ENCODE measurements around the gene GPAT3.
"Not testable (repeated sequence)": the region's sequence is repeated elsewhere in the genome, so short reads cannot be mapped to it uniquely, and the experiment has no call there.

GPAT3 gene

GRCh38 chr4:83572848-83573247 lies 36.9 kb downstream of the GPAT3 start:
- no peaks in the 10 kb centered on the region for H3K9me3 ChIP-seq (ENCODE audit: low read length)
- no peaks in the 10 kb centered on the region for H3K27me3 ChIP-seq (ENCODE audit: insufficient read depth, low read length)
- no peaks in the 10 kb centered on the region for H3K79me2 ChIP-seq (ENCODE audit: insufficient read depth, low read length)
- TF ChIP-seq EZH2 (IDR thresholded peaks at IDR 0.05; ENCODE audit: borderline replicate concordance, low read length), result no peak
- TF ChIP-seq, protein P1, sequence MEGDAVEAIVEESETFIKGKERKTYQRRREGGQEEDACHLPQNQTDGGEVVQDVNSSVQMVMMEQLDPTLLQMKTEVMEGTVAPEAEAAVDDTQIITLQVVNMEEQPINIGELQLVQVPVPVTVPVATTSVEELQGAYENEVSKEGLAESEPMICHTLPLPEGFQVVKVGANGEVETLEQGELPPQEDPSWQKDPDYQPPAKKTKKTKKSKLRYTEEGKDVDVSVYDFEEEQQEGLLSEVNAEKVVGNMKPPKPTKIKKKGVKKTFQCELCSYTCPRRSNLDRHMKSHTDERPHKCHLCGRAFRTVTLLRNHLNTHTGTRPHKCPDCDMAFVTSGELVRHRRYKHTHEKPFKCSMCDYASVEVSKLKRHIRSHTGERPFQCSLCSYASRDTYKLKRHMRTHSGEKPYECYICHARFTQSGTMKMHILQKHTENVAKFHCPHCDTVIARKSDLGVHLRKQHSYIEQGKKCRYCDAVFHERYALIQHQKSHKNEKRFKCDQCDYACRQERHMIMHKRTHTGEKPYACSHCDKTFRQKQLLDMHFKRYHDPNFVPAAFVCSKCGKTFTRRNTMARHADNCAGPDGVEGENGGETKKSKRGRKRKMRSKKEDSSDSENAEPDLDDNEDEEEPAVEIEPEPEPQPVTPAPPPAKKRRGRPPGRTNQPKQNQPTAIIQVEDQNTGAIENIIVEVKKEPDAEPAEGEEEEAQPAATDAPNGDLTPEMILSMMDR (IDR thresholded peaks at IDR 0.05; ENCODE audit: low read length), result no peak
- no peak overlapping the region for H3K9ac ChIP-seq (ENCODE audit: low read length)
- no peaks in the 10 kb centered on the region for H3K9me2 ChIP-seq (ENCODE audit: low read depth, low read length)
- H3F3A ChIP-seq (ENCODE audit: insufficient read depth, low read length), result no peaks in the 10 kb centered on the region
- no peak overlapping the region for H2AFZ ChIP-seq (ENCODE audit: low read length)
- H3K27ac ChIP-seq (ENCODE audit: low read depth, low read length, poor library complexity, severe bottlenecking), result no peak overlapping the region
- H3K4me1 ChIP-seq (ENCODE audit: insufficient read depth, low read length, severe bottlenecking), result no peaks in the 10 kb centered on the region
- no peaks in the 10 kb centered on the region for H3K36me3 ChIP-seq (ENCODE audit: insufficient read depth, low read length)
- no peaks in the 10 kb centered on the region for H4K20me1 ChIP-seq (ENCODE audit: insufficient read depth, low read length)
- H3K4me3 ChIP-seq (ENCODE audit: low read depth, low read length, poor library complexity, severe bottlenecking), result no peak overlapping the region
- H3K4me2 ChIP-seq (ENCODE audit: low read length), result no peak overlapping the region

- Histone ChIP-seq H3K4me1 (ENCODE audit: insufficient read depth, low read length, severe bottlenecking) (no peaks in the 10 kb centered on the region), H3K4me3 (ENCODE audit: low read depth, low read length, poor library complexity, severe bottlenecking) (no peak overlapping the region), H3K27me3 (ENCODE audit: insufficient read depth, low read length) (no peaks in the 10 kb centered on the region), H3K79me2 (ENCODE audit: insufficient read depth, low read length) (no peaks in the 10 kb centered on the region), H3K36me3 (ENCODE audit: insufficient read depth, low read length) (no peaks in the 10 kb centered on the region), H3K9ac (ENCODE audit: low read length) (no peak overlapping the region), H3K4me2 (ENCODE audit: low read length) (no peak overlapping the region), H3K27ac (ENCODE audit: low read depth, low read length, poor library complexity, severe bottlenecking) (no peak overlapping the region), H3K9me3 (ENCODE audit: low read length) (no peaks in the 10 kb centered on the region), H3K9me2 (ENCODE audit: low read depth, low read length) (no peaks in the 10 kb centered on the region), H3F3A (ENCODE audit: insufficient read depth, low read length) (no peaks in the 10 kb centered on the region), H4K20me1 (ENCODE audit: insufficient read depth, low read length) (no peaks in the 10 kb centered on the region), H2AFZ (ENCODE audit: low read length) (no peak overlapping the region)
- no peak for TF ChIP-seq EZH2 (IDR thresholded peaks at IDR 0.05; ENCODE audit: borderline replicate concordance, low read length)
- TF ChIP-seq, protein P1 (IDR thresholded peaks at IDR 0.05; ENCODE audit: low read length), result no peak
Measured at GRCh38 chr4:83574247-83574646, 38.3 kb downstream of the GPAT3 start.

DNA sequence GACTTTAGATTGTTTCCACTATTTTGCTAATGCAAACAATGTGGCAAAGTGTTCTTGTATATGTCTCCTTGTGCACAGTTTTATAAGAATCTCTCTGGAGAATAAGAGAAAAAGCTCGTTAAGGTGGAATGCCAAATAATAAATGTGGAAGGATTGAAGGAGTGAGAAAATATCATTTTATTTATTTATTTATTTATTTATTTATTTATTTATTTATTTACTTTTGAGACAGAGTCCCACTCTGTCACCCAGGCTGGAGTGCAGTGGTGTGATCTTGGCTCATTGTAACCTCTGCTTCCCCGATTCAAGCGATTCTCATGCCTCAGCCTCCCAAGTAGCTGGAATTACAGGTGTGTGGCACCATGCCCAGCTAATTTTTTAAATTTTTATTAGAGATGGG lies 40.3 kb downstream of the GPAT3 start:
- not testable (repeated sequence) for H3K9ac ChIP-seq (ENCODE audit: low read length); H3K79me2 ChIP-seq (ENCODE audit: insufficient read depth, low read length); H3K27ac ChIP-seq (ENCODE audit: low read depth, low read length, poor library complexity, severe bottlenecking); H3K36me3 ChIP-seq (ENCODE audit: insufficient read depth, low read length); H2AFZ ChIP-seq (ENCODE audit: low read length); H3K4me3 ChIP-seq (ENCODE audit: low read depth, low read length, poor library complexity, severe bottlenecking); H3K4me2 ChIP-seq (ENCODE audit: low read length); H4K20me1 ChIP-seq (ENCODE audit: insufficient read depth, low read length); H3F3A ChIP-seq (ENCODE audit: insufficient read depth, low read length); H3K27me3 ChIP-seq (ENCODE audit: insufficient read depth, low read length); H3K9me3 ChIP-seq (ENCODE audit: low read length); H3K9me2 ChIP-seq (ENCODE audit: low read depth, low read length); H3K4me1 ChIP-seq (ENCODE audit: insufficient read depth, low read length, severe bottlenecking)

- no peaks in the 10 kb centered on the region for H3F3A ChIP-seq (ENCODE audit: insufficient read depth, low read length)
- no peak overlapping the region for H2AFZ ChIP-seq (ENCODE audit: low read length)
- H3K27me3 ChIP-seq (ENCODE audit: insufficient read depth, low read length), result no peaks in the 10 kb centered on the region
- H3K4me2 ChIP-seq (ENCODE audit: low read length), result peak overlapping the region; percentile 21; the same call in 1 of the 2 replicates
- no peak overlapping the region for H3K27ac ChIP-seq (ENCODE audit: low read depth, low read length, poor library complexity, severe bottlenecking)
- no peaks in the 10 kb centered on the region for H4K20me1 ChIP-seq (ENCODE audit: insufficient read depth, low read length)
- TF ChIP-seq EZH2 (IDR thresholded peaks at IDR 0.05; ENCODE audit: borderline replicate concordance, low read length), result no peak
- TF ChIP-seq, protein P1 (IDR thresholded peaks at IDR 0.05; ENCODE audit: low read length), result no peak
- no peaks in the 10 kb centered on the region for H3K9me2 ChIP-seq (ENCODE audit: low read depth, low read length)
- no peak overlapping the region for H3K4me3 ChIP-seq (ENCODE audit: low read depth, low read length, poor library complexity, severe bottlenecking)
- H3K4me1 ChIP-seq (ENCODE audit: insufficient read depth, low read length, severe bottlenecking), result peaks cover 6% of the 10 kb centered on the region
- no peaks in the 10 kb centered on the region for H3K36me3 ChIP-seq (ENCODE audit: insufficient read depth, low read length)
- no peaks in the 10 kb centered on the region for H3K9me3 ChIP-seq (ENCODE audit: low read length)
- H3K79me2 ChIP-seq (ENCODE audit: insufficient read depth, low read length), result no peaks in the 10 kb centered on the region
- no peak overlapping the region for H3K9ac ChIP-seq (ENCODE audit: low read length)
Measured at GRCh38 chr4:83581411-83582288, 45.7 kb downstream of the GPAT3 start.
